K562 (cell line): ENCODE data around the gene GNPAT. TPM values are rescaled to one million over a fixed set of nuclear protein-coding genes. Genes with fewer than 3 reads are reported as not detected.
A peak's percentile ranks its signal among the peaks of the same experiment; 100 is the strongest.

Experiments
- CC2D1A ChIP-seq: fragments of 450-650 bp; IDR thresholded peaks from 2 replicates; pipeline ENCODE4 v1.6.1; 2017; ENCODE audit warnings: mild to moderate bottlenecking
- CTBP1 ChIP-seq: fragments of 450-650 bp; IDR thresholded peaks from 2 replicates; pipeline ENCODE4 v1.6.1; 2016; ENCODE audit warnings: borderline replicate concordance
- ETV5 ChIP-seq: sonication (generic); formaldehyde crosslinking; IDR thresholded peaks from 2 replicates; pipeline ENCODE4 v1.4.0; 2020; ENCODE audit warnings: low read depth, mild to moderate bottlenecking, missing genetic modification reagents
- KDM2B ChIP-seq: fragments of 250-450 bp; sonication (Bioruptor Pico); IDR thresholded peaks from 2 replicates; pipeline ENCODE4 v1.8.0; 2021; ENCODE audit warnings: mild to moderate bottlenecking, moderate library complexity
- MAZ ChIP-seq, 2 experiments: fragments of 450-650 bp in 1 of 2; sonication (generic) in 1 of 2; formaldehyde crosslinking; IDR thresholded peaks in 1 of 2; conservative IDR thresholded peaks in 1 of 2; 2 replicates each; pipeline versions ENCODE4 v1.4.0 to v1.5.0; 2020; ENCODE audit warnings: mild to moderate bottlenecking in 1 of 2, missing genetic modification reagents in 1 of 2
- MYC ChIP-seq, 2 experiments: fragments of 250-450 bp in 1 of 2; sonication (Bioruptor Pico) in 1 of 2; IDR thresholded peaks; 2 replicates each; pipeline versions ENCODE4 v1.5.1 to v1.6.1; 2012 to 2021; ENCODE audit warnings: low read depth in 2 of 2, borderline replicate concordance in 1 of 2, improper control_type of control experiment in 1 of 2, low read length in 1 of 2, mild to moderate bottlenecking in 1 of 2, moderate library complexity in 1 of 2
- PURB ChIP-seq: sonication (generic); formaldehyde crosslinking; IDR thresholded peaks from 2 replicates; pipeline ENCODE4 v1.9.0; 2021; ENCODE audit warnings: low read depth, mild to moderate bottlenecking, missing genetic modification reagents
- RAD21 ChIP-seq, 2 experiments: fragments of 250-450 bp in 1 of 2; fragments of 450-650 bp in 1 of 2; sonication (Bioruptor Pico) in 1 of 2; formaldehyde crosslinking in 1 of 2; IDR thresholded peaks in 1 of 2; conservative IDR thresholded peaks in 1 of 2; 2 replicates each; pipeline versions ENCODE4 v1.4.0 to v1.8.0; 2020 to 2022; ENCODE audit warnings: mild to moderate bottlenecking in 2 of 2, moderate library complexity in 1 of 2
- SETDB1 ChIP-seq: IDR thresholded peaks from one replicate; pipeline ENCODE4 v1.6.1; 2012; ENCODE audit warnings: low read length, control low read depth, inconsistent platforms
- SMC3 ChIP-seq: conservative IDR thresholded peaks from 2 replicates; pipeline ENCODE4 v1.6.1; 2011; ENCODE audit warnings: low read depth, low read length, improper control_type of control experiment; ENCODE audit not compliant: insufficient read depth
- STAG1 ChIP-seq: sonication (generic); formaldehyde crosslinking; IDR thresholded peaks from 2 replicates; pipeline ENCODE4 v1.5.0; 2020; ENCODE audit warnings: missing genetic modification reagents, borderline replicate concordance
- TCF15 ChIP-seq: fragments of 250-450 bp; sonication (Bioruptor Pico); IDR thresholded peaks from 2 replicates; pipeline ENCODE4 v1.8.0; 2022; ENCODE audit warnings: moderate library complexity, mild to moderate bottlenecking, inconsistent platforms
- TCF7 ChIP-seq: sonication (generic); IDR thresholded peaks from 2 replicates; pipeline ENCODE4 v1.6.1; 2016; ENCODE audit warnings: antibody characterized with exemption, borderline replicate concordance
- ZNF445 ChIP-seq: fragments of 250-450 bp; sonication (Bioruptor Pico); IDR thresholded peaks from 2 replicates; pipeline ENCODE4 v1.4.0; 2020; ENCODE audit warnings: low read depth, mild to moderate bottlenecking, moderate library complexity
- ZNF77 ChIP-seq: fragments of 250-450 bp; sonication (Bioruptor Pico); IDR thresholded peaks from 2 replicates; pipeline ENCODE4 v1.5.0; 2020
- ZNF778 ChIP-seq: fragments of 450-650 bp; formaldehyde crosslinking; IDR thresholded peaks from 2 replicates; pipeline ENCODE4 v1.4.0; 2020; ENCODE audit warnings: mild to moderate bottlenecking, moderate library complexity
- polyA plus RNA-seq, 8 experiments: library from polyadenylated mRNA; depleted of rRNA in 4 of 8; stranded (reverse) in 5 of 8; unstranded in 3 of 8; fragments of >200 nt; fragmentation: Nextera tagmentation in 2 of 8; fragmentation: Illumina TruSeq in 1 of 8; extraction: Ambion mirVana in 2 of 8; extraction: Trizol in 1 of 8; gene quantifications; 2 replicates each; pipeline versions ENCODE4 v1.2.1 to v1.2.3, GENCODE V29; 2011 to 2014; ENCODE audit warnings: inconsistent platforms in 1 of 8, missing spikeins in 1 of 8
- total RNA-seq, 7 experiments: library from RNA; depleted of rRNA in 6 of 7; stranded (reverse); fragments of >200 nt in 6 of 7; fragmentation: Illumina TruSeq in 2 of 7; extraction: Trizol in 2 of 7; gene quantifications; 2 replicates each; pipeline versions ENCODE4 v1.2.1 to v1.2.3, GENCODE V29; 2011 to 2021; ENCODE audit warnings: low replicate concordance in 1 of 7
- TF ChIP-seq, protein P1 (sequence below): fragments of 450-650 bp; conservative IDR thresholded peaks from 2 replicates; pipeline ENCODE4 v1.6.1; 2016; ENCODE audit warnings: missing genetic modification characterization, low read depth, mild to moderate bottlenecking, control low read depth, missing compliant biosample characterization
- TF ChIP-seq, protein P2 (sequence below), 3 experiments: IDR thresholded peaks in 2 of 3; conservative IDR thresholded peaks in 1 of 3; 2 replicates each; pipeline ENCODE4 v1.5.1; 2011 to 2012; ENCODE audit warnings: low read length in 3 of 3, mild to moderate bottlenecking in 3 of 3, control low read depth in 2 of 3, improper control_type of control experiment in 1 of 3, inconsistent platforms in 1 of 3, low read depth in 1 of 3, mixed read lengths in 1 of 3, moderate library complexity in 1 of 3; ENCODE audit not compliant: insufficient read depth in 2 of 3
- TF ChIP-seq, protein P3 (sequence below): fragments of 450-650 bp; formaldehyde crosslinking; IDR thresholded peaks from 2 replicates; pipeline ENCODE4 v1.4.0; 2020; ENCODE audit warnings: mild to moderate bottlenecking, moderate library complexity

Gene GNPAT
- total and polyA plus RNA-seq, 9 of the 15 experiments (the other 6 are each of a cell fraction or from before 2014, with no cell fraction given), result 32.1 to 68.8 (median 50.7) TPM

GRCh38 chr1:231206856-231207255, 34.2 kb upstream of the GNPAT start (continued):
- TF ChIP-seq CTBP1, result peak; percentile 49; the same call in 1 of the 2 replicates
- TF ChIP-seq RAD21 (CRISPR knock-in tag; conservative IDR thresholded peaks at IDR 0.05 in 1 of 2, IDR thresholded peaks at IDR 0.05 in 1 of 2), result peak; percentile 84 to 93
- TF ChIP-seq, protein P1, sequence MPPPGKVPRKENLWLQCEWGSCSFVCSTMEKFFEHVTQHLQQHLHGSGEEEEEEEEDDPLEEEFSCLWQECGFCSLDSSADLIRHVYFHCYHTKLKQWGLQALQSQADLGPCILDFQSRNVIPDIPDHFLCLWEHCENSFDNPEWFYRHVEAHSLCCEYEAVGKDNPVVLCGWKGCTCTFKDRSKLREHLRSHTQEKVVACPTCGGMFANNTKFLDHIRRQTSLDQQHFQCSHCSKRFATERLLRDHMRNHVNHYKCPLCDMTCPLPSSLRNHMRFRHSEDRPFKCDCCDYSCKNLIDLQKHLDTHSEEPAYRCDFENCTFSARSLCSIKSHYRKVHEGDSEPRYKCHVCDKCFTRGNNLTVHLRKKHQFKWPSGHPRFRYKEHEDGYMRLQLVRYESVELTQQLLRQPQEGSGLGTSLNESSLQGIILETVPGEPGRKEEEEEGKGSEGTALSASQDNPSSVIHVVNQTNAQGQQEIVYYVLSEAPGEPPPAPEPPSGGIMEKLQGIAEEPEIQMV (tag), result no peak
- TF ChIP-seq MYC (IDR thresholded peaks at IDR 0.05; ENCODE audit: low read depth, low read length), result 0 out of 2 replicates have a peak, but pooled peaks have one; percentile 17
- TF ChIP-seq MYC (CRISPR knock-in tag; IDR thresholded peaks at IDR 0.05; ENCODE audit: borderline replicate concordance, low read depth), result no peak
- TF ChIP-seq ETV5 (CRISPR knock-in tag), result peak; percentile 41; the same call in 1 of the 2 replicates
- no peak for TF ChIP-seq ZNF445 (CRISPR knock-in tag)
- TF ChIP-seq TCF7, result no peak
- no peak for TF ChIP-seq PURB
- TF ChIP-seq KDM2B (CRISPR knock-in tag), result no peak
- TF ChIP-seq ZNF77, result no peak
- 0 out of 2 replicates have a peak, but pooled peaks have one; percentile 23 for TF ChIP-seq CC2D1A
- TF ChIP-seq ZNF778, result no peak
- TF ChIP-seq, protein P2, sequence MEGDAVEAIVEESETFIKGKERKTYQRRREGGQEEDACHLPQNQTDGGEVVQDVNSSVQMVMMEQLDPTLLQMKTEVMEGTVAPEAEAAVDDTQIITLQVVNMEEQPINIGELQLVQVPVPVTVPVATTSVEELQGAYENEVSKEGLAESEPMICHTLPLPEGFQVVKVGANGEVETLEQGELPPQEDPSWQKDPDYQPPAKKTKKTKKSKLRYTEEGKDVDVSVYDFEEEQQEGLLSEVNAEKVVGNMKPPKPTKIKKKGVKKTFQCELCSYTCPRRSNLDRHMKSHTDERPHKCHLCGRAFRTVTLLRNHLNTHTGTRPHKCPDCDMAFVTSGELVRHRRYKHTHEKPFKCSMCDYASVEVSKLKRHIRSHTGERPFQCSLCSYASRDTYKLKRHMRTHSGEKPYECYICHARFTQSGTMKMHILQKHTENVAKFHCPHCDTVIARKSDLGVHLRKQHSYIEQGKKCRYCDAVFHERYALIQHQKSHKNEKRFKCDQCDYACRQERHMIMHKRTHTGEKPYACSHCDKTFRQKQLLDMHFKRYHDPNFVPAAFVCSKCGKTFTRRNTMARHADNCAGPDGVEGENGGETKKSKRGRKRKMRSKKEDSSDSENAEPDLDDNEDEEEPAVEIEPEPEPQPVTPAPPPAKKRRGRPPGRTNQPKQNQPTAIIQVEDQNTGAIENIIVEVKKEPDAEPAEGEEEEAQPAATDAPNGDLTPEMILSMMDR (IDR thresholded peaks at IDR 0.05 in 2 of 3, conservative IDR thresholded peaks at IDR 0.05 in 1 of 3; ENCODE audit: insufficient read depth in 2 of 3, low read depth in 1 of 3, low read length in 3 of 3), result peak; percentile 46 to 76 (median 63)
- TF ChIP-seq STAG1 (CRISPR knock-in tag), result peak; percentile 47; the same call in 1 of the 2 replicates
- TF ChIP-seq, protein P3, sequence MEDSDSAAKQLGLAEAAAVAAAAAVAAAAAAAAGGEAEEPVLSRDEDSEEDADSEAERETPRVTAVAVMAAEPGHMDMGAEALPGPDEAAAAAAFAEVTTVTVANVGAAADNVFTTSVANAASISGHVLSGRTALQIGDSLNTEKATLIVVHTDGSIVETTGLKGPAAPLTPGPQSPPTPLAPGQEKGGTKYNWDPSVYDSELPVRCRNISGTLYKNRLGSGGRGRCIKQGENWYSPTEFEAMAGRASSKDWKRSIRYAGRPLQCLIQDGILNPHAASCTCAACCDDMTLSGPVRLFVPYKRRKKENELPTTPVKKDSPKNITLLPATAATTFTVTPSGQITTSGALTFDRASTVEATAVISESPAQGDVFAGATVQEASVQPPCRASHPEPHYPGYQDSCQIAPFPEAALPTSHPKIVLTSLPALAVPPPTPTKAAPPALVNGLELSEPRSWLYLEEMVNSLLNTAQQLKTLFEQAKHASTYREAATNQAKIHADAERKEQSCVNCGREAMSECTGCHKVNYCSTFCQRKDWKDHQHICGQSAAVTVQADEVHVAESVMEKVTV (CRISPR knock-in tag), result peak; percentile 67
- TF ChIP-seq SETDB1, result no peak
- peak in 1 of 2 experiments; percentile 18; a peak in 1 of 4 replicates for TF ChIP-seq MAZ (CRISPR knock-in tag; conservative IDR thresholded peaks at IDR 0.05 in 1 of 2, IDR thresholded peaks at IDR 0.05 in 1 of 2)
- no peak for TF ChIP-seq TCF15 (CRISPR knock-in tag)
- TF ChIP-seq SMC3, result peak; percentile 70
